Measurements from ENCODE around the gene CKLF. TPM values are rescaled to one million over a fixed set of nuclear protein-coding genes. Genes with fewer than 3 reads are reported as not detected.
A peak's percentile ranks its signal among the peaks of the same experiment; 100 is the strongest.

Gene CKLF
- total and polyA plus RNA-seq, 4 donors, result 9.5 to 36.1 (median 21.5) TPM

DNA sequence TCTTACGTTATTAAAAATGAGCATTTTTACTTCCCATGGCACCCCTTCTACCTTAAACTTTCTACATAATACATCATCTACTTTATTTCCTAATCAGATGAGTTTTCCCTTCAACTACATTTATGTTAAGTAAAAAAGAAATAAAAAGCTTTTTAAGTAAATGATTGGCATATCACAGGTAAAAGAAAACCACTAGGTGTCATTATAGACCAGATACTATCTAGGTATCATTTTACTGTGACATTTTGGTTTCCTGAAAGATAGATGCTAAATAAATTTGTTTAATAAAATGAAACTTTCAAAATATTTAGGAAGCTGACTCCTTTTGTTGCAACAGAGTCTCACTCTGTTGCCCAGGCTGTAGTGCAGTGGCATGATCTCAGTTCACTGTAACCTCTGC is 10.0 kb downstream of the CKLF start:
- no peak for DNase-seq (ENCODE audit: low spot score)
- TF ChIP-seq RXRA (IDR thresholded peaks at IDR 0.05), result no peak
- peak; percentile 41 to 45 for TF ChIP-seq RAD21 (IDR thresholded peaks at IDR 0.05)
- TF ChIP-seq JUND (IDR thresholded peaks at IDR 0.05), result no peak
- H3K36me3 ChIP-seq (ENCODE audit: control insufficient read depth in 4 of 4, insufficient read depth in 3 of 4, low read depth in 1 of 4, low read length in 3 of 4), result peaks cover 0 to 6% (median 1%) of the 10 kb centered on the region in 4 donors
- peaks cover 0 to 7% (median under 1%) of the 10 kb centered on the region in 4 donors for H3K4me1 ChIP-seq (ENCODE audit: control insufficient read depth in 4 of 4, insufficient read depth in 4 of 4, low read length in 3 of 4)
- H3K27ac ChIP-seq (ENCODE audit: low read depth in 1 of 2, low read length in 2 of 2), result no peak overlapping the region
- H3K27me3 ChIP-seq (ENCODE audit: control insufficient read depth in 4 of 4, insufficient read depth in 4 of 4, low read length in 3 of 4), result no peaks in the 10 kb centered on the region
- WGBS, result 91% methylated on average over 1 of the region's 1 CpG
- no peak overlapping the region for H3K4me3 ChIP-seq (ENCODE audit: low read depth in 1 of 3, low read length in 3 of 3)
- no peaks in the 10 kb centered on the region for H3K9me3 ChIP-seq (ENCODE audit: control insufficient read depth in 4 of 4, low read length in 3 of 4)
- H3K9ac ChIP-seq (ENCODE audit: low read depth in 1 of 2, low read length in 2 of 2), result no peak overlapping the region

DNA sequence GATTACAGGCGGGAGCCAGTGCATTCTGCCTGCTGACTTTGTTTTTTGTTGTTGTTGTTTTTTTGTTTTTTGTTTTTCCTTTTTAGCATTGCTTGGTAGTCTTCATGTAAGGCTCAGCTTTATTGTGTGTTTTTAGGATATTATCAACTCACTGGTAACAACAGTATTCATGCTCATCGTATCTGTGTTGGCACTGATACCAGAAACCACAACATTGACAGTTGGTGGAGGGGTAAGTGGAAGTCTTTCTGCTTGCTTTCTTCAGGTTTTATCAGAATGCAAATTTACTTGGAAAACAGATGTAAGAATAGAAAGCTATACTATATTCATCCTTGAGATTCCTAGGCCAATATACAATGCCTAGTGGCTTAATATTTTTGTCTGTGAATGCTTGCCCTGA is 10.6 kb downstream of the CKLF start:
- Histone ChIP-seq H3K9ac (ENCODE audit: low read depth in 1 of 2, low read length in 2 of 2) (no peak overlapping the region), H3K27me3 (ENCODE audit: control insufficient read depth in 4 of 4, insufficient read depth in 4 of 4, low read length in 3 of 4) (no peaks in the 10 kb centered on the region), H3K4me1 (ENCODE audit: control insufficient read depth in 4 of 4, insufficient read depth in 4 of 4, low read length in 3 of 4) (peaks cover 0 to 7% (median under 1%) of the 10 kb centered on the region in 4 donors), H3K9me3 (ENCODE audit: control insufficient read depth in 4 of 4, low read length in 3 of 4) (no peaks in the 10 kb centered on the region), H3K27ac (ENCODE audit: low read depth in 1 of 2, low read length in 2 of 2) (no peak overlapping the region), H3K36me3 (ENCODE audit: control insufficient read depth in 4 of 4, insufficient read depth in 3 of 4, low read depth in 1 of 4, low read length in 3 of 4) (peaks cover 0 to 6% (median 1%) of the 10 kb centered on the region in 4 donors), H3K4me3 (ENCODE audit: low read depth in 1 of 3, low read length in 3 of 3) (no peak overlapping the region)
- WGBS, result 85% methylated on average over 2 of the region's 2 CpGs
- TF ChIP-seq RAD21 (IDR thresholded peaks at IDR 0.05), result no peak
- TF ChIP-seq SP1 (IDR thresholded peaks at IDR 0.05), result no peak
- TF ChIP-seq, protein P1, sequence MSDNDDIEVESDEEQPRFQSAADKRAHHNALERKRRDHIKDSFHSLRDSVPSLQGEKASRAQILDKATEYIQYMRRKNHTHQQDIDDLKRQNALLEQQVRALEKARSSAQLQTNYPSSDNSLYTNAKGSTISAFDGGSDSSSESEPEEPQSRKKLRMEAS (IDR thresholded peaks at IDR 0.05), result no peak
- TF ChIP-seq RXRA (IDR thresholded peaks at IDR 0.05), result no peak
- TF ChIP-seq, protein P2, sequence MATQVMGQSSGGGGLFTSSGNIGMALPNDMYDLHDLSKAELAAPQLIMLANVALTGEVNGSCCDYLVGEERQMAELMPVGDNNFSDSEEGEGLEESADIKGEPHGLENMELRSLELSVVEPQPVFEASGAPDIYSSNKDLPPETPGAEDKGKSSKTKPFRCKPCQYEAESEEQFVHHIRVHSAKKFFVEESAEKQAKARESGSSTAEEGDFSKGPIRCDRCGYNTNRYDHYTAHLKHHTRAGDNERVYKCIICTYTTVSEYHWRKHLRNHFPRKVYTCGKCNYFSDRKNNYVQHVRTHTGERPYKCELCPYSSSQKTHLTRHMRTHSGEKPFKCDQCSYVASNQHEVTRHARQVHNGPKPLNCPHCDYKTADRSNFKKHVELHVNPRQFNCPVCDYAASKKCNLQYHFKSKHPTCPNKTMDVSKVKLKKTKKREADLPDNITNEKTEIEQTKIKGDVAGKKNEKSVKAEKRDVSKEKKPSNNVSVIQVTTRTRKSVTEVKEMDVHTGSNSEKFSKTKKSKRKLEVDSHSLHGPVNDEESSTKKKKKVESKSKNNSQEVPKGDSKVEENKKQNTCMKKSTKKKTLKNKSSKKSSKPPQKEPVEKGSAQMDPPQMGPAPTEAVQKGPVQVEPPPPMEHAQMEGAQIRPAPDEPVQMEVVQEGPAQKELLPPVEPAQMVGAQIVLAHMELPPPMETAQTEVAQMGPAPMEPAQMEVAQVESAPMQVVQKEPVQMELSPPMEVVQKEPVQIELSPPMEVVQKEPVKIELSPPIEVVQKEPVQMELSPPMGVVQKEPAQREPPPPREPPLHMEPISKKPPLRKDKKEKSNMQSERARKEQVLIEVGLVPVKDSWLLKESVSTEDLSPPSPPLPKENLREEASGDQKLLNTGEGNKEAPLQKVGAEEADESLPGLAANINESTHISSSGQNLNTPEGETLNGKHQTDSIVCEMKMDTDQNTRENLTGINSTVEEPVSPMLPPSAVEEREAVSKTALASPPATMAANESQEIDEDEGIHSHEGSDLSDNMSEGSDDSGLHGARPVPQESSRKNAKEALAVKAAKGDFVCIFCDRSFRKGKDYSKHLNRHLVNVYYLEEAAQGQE (IDR thresholded peaks at IDR 0.05), result no peak
- no peak for TF ChIP-seq HNF4G (IDR thresholded peaks at IDR 0.05)
- no peak for TF ChIP-seq HNF4A (conservative IDR thresholded peaks at IDR 0.05)
- no peak for TF ChIP-seq EGR1 (IDR thresholded peaks at IDR 0.05; ENCODE audit: low read depth in 2 of 2)
- no peak for TF ChIP-seq NR2F2 (IDR thresholded peaks at IDR 0.05)
- TF ChIP-seq GABPA (IDR thresholded peaks at IDR 0.05 in 1 of 2, conservative IDR thresholded peaks at IDR 0.05 in 1 of 2), result no peak
- no peak for TF ChIP-seq FOXA2 (IDR thresholded peaks at IDR 0.05)
- TF ChIP-seq TAF1 (conservative IDR thresholded peaks at IDR 0.05), result no peak
- TF ChIP-seq CTCF (IDR thresholded peaks at IDR 0.05; ENCODE audit: low read depth, low read length, missing input control), result no peak
- TF ChIP-seq FOXA1 (IDR thresholded peaks at IDR 0.05), result no peak
- no peak for DNase-seq (ENCODE audit: low spot score)

Measured in liver (tissue), 9 donors.